ENCODE data around the gene NFIC.
A peak's percentile ranks its signal among the peaks of the same experiment; 100 is the strongest.
"Not testable (repeated sequence)": the region's sequence is repeated elsewhere in the genome, so short reads cannot be mapped to it uniquely, and the experiment has no call there.

Gene NFIC

DNA sequence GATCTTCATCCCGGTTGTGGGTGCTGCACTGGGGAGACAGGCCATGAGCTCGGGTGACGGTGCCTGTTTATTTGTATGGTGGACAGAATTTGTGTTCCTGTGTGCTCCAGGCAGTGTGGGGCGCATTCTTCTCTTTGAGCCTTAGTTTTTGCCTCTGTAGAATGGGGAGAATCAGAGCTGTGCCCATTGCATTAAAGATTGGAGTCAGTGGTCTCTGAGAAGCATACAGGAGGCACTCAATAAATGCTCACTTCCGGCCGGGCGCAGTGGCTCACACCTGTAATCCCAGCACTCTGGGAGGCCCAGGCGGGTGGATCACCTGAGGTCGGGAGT is 23.0 kb downstream of the NFIC start:
- Histone ChIP-seq H3K27me3 (ENCODE audit: control insufficient read depth in 1 of 2, insufficient read depth in 2 of 2, low read length in 2 of 2) (no peaks in the 10 kb centered on the region), H3K27ac (ENCODE audit: low read length) (peak overlapping the region; percentile 90), H3K36me3 (ENCODE audit: control insufficient read depth in 2 of 2, insufficient read depth in 2 of 2, low read length in 2 of 2) (peaks cover 0 to 2% of the 10 kb centered on the region in 2 donors), H3K4me3 (ENCODE audit: low read length in 2 of 2) (no peak overlapping the region), H3K4me1 (ENCODE audit: control insufficient read depth, insufficient read depth, low read length) (peaks cover 70% of the 10 kb centered on the region), H3K9me3 (ENCODE audit: control insufficient read depth in 2 of 2, low read length in 2 of 2) (no peaks in the 10 kb centered on the region), H3K9ac (ENCODE audit: low read length in 2 of 2) (no peak overlapping the region)

DNA sequence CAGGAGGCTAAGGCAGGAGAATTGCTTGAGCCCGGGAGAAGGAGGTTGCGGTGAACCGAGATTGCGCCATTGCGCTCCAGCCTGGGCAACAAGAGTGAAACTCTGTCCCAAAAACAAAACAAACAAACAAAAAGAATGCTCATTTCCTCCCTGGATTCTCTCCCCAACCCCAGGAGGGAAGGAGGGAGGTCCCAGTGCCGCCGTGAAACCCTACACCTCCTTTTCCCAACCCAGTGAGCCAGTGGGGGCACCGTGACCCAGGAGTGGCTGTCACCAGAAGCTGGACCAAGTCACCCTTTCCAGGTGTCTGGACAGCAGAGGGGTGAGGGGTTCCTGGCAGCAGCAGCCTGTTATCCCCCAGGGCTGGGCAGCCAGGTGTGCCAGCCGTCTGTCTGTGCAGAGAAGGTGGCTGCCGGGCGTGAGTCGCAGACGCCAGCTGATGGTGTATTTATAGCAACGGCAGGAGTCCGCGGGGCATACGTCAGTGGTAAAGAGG is 23.5 kb downstream of the NFIC start:
- H3K9me3 ChIP-seq (ENCODE audit: control insufficient read depth in 2 of 2, low read length in 2 of 2): no peaks in the 10 kb centered on the region
- H3K4me1 ChIP-seq (ENCODE audit: control insufficient read depth, insufficient read depth, low read length): peaks cover 70% of the 10 kb centered on the region
- peak overlapping the region; percentile 2 to 22 for H3K9ac ChIP-seq (ENCODE audit: low read length in 2 of 2)
- peak overlapping the region; percentile 40 to 54 for H3K4me3 ChIP-seq (ENCODE audit: low read length in 2 of 2)
- H3K36me3 ChIP-seq (ENCODE audit: control insufficient read depth in 2 of 2, insufficient read depth in 2 of 2, low read length in 2 of 2): peaks cover 0 to 2% of the 10 kb centered on the region in 2 donors
- H3K27ac ChIP-seq (ENCODE audit: low read length): peak overlapping the region; percentile 90
- no peaks in the 10 kb centered on the region for H3K27me3 ChIP-seq (ENCODE audit: control insufficient read depth in 1 of 2, insufficient read depth in 2 of 2, low read length in 2 of 2)

DNA sequence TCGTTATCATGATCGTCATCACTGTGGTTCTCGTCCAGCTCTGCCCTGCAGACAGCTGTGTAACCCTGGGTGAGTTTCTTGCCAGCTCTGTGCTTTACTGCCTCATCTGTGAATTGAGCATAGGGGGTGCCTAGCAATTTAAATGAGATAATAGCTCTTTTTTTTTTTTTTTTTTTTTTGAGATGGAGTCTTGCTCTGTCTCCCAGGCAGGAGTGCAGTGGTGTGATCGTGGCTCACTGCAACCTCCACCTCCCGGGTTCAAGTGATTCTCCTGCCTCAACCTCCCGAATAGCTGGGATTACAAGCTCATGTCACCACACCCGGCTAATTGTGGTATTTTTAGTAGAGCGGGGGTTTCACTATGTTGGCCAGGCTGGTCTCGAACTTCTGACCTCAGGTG is 25.5 kb downstream of the NFIC start:
- not testable (repeated sequence) for H3K9ac ChIP-seq (ENCODE audit: low read length in 2 of 2)

DNA sequence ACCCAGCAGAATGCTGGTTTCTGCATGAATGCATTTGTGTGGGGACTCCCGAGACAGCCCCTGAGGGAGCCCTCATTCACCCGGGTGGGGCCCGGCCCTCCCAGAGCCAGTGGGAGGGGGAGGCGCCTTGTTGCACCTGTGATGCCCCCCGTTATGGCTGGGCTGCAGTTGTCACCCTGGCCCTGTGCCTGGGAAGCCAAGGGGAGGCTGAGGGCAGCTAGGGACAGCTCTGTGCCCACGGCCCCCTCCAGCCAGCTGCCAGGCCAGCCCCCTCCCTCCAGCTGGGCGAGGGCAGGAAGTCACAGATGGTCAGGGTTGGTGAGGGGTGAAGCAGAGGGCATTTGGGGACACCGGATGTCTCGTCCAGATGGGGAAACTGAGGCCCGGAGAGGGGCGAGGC is 26.1 kb downstream of the NFIC start:
- Histone ChIP-seq H3K27ac (ENCODE audit: low read length) (no peak overlapping the region), H3K9me3 (ENCODE audit: control insufficient read depth in 2 of 2, low read length in 2 of 2) (no peaks in the 10 kb centered on the region), H3K4me3 (ENCODE audit: low read length in 2 of 2) (no peak overlapping the region), H3K27me3 (ENCODE audit: control insufficient read depth in 1 of 2, insufficient read depth in 2 of 2, low read length in 2 of 2) (no peaks in the 10 kb centered on the region), H3K4me1 (ENCODE audit: control insufficient read depth, insufficient read depth, low read length) (peaks cover 55% of the 10 kb centered on the region), H3K9ac (ENCODE audit: low read length in 2 of 2) (no peak overlapping the region), H3K36me3 (ENCODE audit: control insufficient read depth in 2 of 2, insufficient read depth in 2 of 2, low read length in 2 of 2) (peaks cover 0 to 2% of the 10 kb centered on the region in 2 donors)

More for the DNA sequence above, 25.5 kb downstream of the NFIC start:
- H3K27me3 ChIP-seq (ENCODE audit: control insufficient read depth in 1 of 2, insufficient read depth in 2 of 2, low read length in 2 of 2); H3K9me3 ChIP-seq (ENCODE audit: control insufficient read depth in 2 of 2, low read length in 2 of 2); H3K4me3 ChIP-seq (ENCODE audit: low read length in 2 of 2); H3K27ac ChIP-seq (ENCODE audit: low read length); H3K36me3 ChIP-seq (ENCODE audit: control insufficient read depth in 2 of 2, insufficient read depth in 2 of 2, low read length in 2 of 2): not testable (repeated sequence)
- H3K4me1 ChIP-seq (ENCODE audit: control insufficient read depth, insufficient read depth, low read length): peaks cover 55% of the 10 kb centered on the region

DNA sequence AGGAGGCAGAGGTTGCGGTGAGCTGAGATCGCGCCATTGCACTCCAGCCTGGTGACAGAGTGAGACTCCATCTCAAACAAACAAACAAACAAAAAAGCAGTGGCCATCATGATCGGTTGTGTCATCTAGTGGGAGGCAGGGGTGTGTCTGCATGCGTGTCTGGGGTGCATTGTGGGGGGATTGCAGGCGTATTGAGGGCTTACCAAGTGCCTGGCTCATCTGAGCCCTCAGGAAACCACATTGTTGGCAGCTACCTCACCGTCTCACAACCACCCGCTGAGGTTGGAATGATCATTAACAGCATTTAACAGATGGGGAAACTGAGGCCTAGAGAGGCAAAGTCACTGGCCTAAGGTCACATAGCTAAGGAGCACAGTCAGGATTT is 30.5 kb downstream of the NFIC start:
- no peaks in the 10 kb centered on the region for H3K27me3 ChIP-seq (ENCODE audit: control insufficient read depth in 1 of 2, insufficient read depth in 2 of 2, low read length in 2 of 2)
- no peaks in the 10 kb centered on the region for H3K9me3 ChIP-seq (ENCODE audit: control insufficient read depth in 2 of 2, low read length in 2 of 2)
- H3K9ac ChIP-seq (ENCODE audit: low read length in 2 of 2): peak overlapping the region; percentile 93 to 95
- H3K27ac ChIP-seq (ENCODE audit: low read length): peak overlapping the region; percentile 99
- peaks cover 60% of the 10 kb centered on the region for H3K4me1 ChIP-seq (ENCODE audit: control insufficient read depth, insufficient read depth, low read length)
- peak overlapping the region in 1 of 2 donors; percentile 77 for H3K4me3 ChIP-seq (ENCODE audit: low read length in 2 of 2)
- H3K36me3 ChIP-seq (ENCODE audit: control insufficient read depth in 2 of 2, insufficient read depth in 2 of 2, low read length in 2 of 2): no peaks in the 10 kb centered on the region

- Histone ChIP-seq H3K4me3 (ENCODE audit: low read length in 2 of 2) (peak overlapping the region; percentile 67 to 77), H3K36me3 (ENCODE audit: control insufficient read depth in 2 of 2, insufficient read depth in 2 of 2, low read length in 2 of 2) (no peaks in the 10 kb centered on the region), H3K9ac (ENCODE audit: low read length in 2 of 2) (peak overlapping the region; percentile 93 to 95), H3K9me3 (ENCODE audit: control insufficient read depth in 2 of 2, low read length in 2 of 2) (no peaks in the 10 kb centered on the region), H3K4me1 (ENCODE audit: control insufficient read depth, insufficient read depth, low read length) (peaks cover 60% of the 10 kb centered on the region), H3K27me3 (ENCODE audit: control insufficient read depth in 1 of 2, insufficient read depth in 2 of 2, low read length in 2 of 2) (no peaks in the 10 kb centered on the region), H3K27ac (ENCODE audit: low read length) (peak overlapping the region; percentile 99)
Observed at GRCh38 chr19:3397266-3398022, 31.1 kb downstream of the NFIC start.

DNA sequence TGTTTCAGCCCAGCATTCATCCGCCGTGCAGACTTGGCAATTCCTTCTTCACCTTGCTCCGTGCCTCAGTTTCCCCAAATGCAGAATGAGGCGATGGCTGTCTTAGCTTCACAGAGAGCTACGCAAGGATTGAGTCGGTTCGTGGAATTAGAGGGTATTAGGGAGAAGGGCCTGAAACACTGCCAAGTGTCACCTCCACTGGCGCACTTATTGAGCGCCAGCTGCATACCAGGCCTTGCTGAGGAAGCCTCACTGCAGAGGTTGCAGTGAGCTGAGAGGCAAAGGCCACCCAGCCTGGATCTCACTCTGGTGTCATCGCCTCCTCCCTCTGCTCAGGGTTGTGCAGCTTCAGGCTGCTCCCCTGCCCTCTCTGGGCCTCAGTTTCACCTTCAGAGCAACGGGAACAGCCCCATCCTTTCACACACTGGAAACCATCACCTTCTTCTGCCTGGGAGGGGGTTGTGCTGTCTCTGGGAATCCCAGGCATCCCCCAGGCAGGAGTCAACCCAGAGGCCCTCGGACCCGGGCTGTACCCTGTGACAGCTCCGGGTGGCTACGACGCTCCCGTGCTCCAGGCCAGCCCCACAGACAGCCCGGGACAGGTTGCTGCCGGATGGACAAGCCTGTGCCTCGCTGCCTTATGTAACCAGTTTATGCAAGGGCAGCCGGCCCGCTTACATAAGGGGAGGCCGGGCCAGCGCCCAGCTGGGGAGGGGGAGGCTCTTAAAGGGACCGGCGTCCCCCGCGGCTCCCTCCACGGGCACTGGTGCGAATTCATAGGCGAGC is 31.9 kb downstream of the NFIC start:
- Histone ChIP-seq H3K4me3 (ENCODE audit: low read length in 2 of 2) (peak overlapping the region; percentile 67 to 77), H3K27ac (ENCODE audit: low read length) (peak overlapping the region; percentile 99), H3K27me3 (ENCODE audit: control insufficient read depth in 1 of 2, insufficient read depth in 2 of 2, low read length in 2 of 2) (no peaks in the 10 kb centered on the region), H3K9ac (ENCODE audit: low read length in 2 of 2) (peak overlapping the region; percentile 93 to 95), H3K36me3 (ENCODE audit: control insufficient read depth in 2 of 2, insufficient read depth in 2 of 2, low read length in 2 of 2) (peaks cover 0 to 2% of the 10 kb centered on the region in 2 donors), H3K4me1 (ENCODE audit: control insufficient read depth, insufficient read depth, low read length) (peaks cover 62% of the 10 kb centered on the region), H3K9me3 (ENCODE audit: control insufficient read depth in 2 of 2, low read length in 2 of 2) (no peaks in the 10 kb centered on the region)

DNA sequence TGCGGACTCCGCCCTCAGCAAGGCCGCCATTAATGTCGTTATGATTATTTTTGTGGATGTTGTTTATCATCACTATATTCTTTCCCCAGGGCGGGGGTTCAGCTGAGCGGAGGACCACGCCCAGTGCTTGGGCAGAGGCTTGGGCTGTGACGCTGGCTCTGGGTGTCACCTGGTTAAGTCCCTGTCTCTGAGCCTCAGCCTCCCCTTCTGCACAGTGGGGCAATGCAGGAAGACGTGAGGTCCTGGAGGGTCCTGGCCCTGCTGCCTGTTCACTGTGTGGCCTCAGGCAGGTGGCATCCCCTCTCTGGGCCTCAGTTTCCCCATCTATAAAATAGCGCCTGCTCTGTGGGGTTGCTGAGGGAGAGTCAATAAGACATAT is 32.5 kb downstream of the NFIC start:
- H3K4me1 ChIP-seq (ENCODE audit: control insufficient read depth, insufficient read depth, low read length): peaks cover 65% of the 10 kb centered on the region
- peak overlapping the region; percentile 66 to 95 for H3K9ac ChIP-seq (ENCODE audit: low read length in 2 of 2)
- peak overlapping the region; percentile 54 to 77 for H3K4me3 ChIP-seq (ENCODE audit: low read length in 2 of 2)

DNA sequence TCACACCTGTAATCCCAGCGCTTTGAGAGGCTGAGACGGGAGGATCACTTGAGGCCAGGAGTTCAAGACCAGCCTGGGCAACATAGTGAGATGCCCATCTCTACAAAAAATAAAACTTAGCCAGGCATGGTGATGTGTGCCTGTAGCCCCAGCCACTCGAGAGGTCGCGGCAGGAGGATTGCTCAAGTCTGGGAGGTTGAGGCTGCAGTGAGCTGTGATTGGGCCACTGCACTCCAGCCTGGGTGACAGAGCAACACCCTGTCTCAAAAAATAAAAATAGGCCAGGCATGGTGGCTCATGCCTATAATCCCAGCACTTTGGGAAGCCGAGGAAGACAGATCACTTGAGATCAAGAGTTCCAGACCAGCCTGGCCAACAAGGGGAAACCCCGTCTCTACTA is 32.9 kb downstream of the NFIC start:
- peak overlapping the region; percentile 99 for H3K27ac ChIP-seq (ENCODE audit: low read length)
- H3K36me3 ChIP-seq (ENCODE audit: control insufficient read depth in 2 of 2, insufficient read depth in 2 of 2, low read length in 2 of 2); H3K9me3 ChIP-seq (ENCODE audit: control insufficient read depth in 2 of 2, low read length in 2 of 2); H3K27me3 ChIP-seq (ENCODE audit: control insufficient read depth in 1 of 2, insufficient read depth in 2 of 2, low read length in 2 of 2): not testable (repeated sequence)
- H3K4me1 ChIP-seq (ENCODE audit: control insufficient read depth, insufficient read depth, low read length): peaks cover 67% of the 10 kb centered on the region
- H3K4me3 ChIP-seq (ENCODE audit: low read length in 2 of 2): peak overlapping the region; percentile 54 to 77
- peak overlapping the region in 1 of 2 donors; percentile 95 for H3K9ac ChIP-seq (ENCODE audit: low read length in 2 of 2)

More for the DNA sequence above, 32.5 kb downstream of the NFIC start:
- H3K27ac ChIP-seq (ENCODE audit: low read length): peak overlapping the region; percentile 99
- H3K9me3 ChIP-seq (ENCODE audit: control insufficient read depth in 2 of 2, low read length in 2 of 2): no peaks in the 10 kb centered on the region
- H3K27me3 ChIP-seq (ENCODE audit: control insufficient read depth in 1 of 2, insufficient read depth in 2 of 2, low read length in 2 of 2): no peaks in the 10 kb centered on the region
- H3K36me3 ChIP-seq (ENCODE audit: control insufficient read depth in 2 of 2, insufficient read depth in 2 of 2, low read length in 2 of 2): peaks cover 0 to 2% of the 10 kb centered on the region in 2 donors

GRCh38 chr19:3401004-3401768 is 34.8 kb downstream of the NFIC start:
- H3K4me3 ChIP-seq (ENCODE audit: low read length in 2 of 2): peak overlapping the region in 1 of 2 donors; percentile 22
- peak overlapping the region; percentile 75 for H3K27ac ChIP-seq (ENCODE audit: low read length)
- peaks cover 0 to 2% of the 10 kb centered on the region in 2 donors for H3K36me3 ChIP-seq (ENCODE audit: control insufficient read depth in 2 of 2, insufficient read depth in 2 of 2, low read length in 2 of 2)
- no peak overlapping the region for H3K9ac ChIP-seq (ENCODE audit: low read length in 2 of 2)
- H3K4me1 ChIP-seq (ENCODE audit: control insufficient read depth, insufficient read depth, low read length): peaks cover 77% of the 10 kb centered on the region
- no peaks in the 10 kb centered on the region for H3K27me3 ChIP-seq (ENCODE audit: control insufficient read depth in 1 of 2, insufficient read depth in 2 of 2, low read length in 2 of 2)
- H3K9me3 ChIP-seq (ENCODE audit: control insufficient read depth in 2 of 2, low read length in 2 of 2): no peaks in the 10 kb centered on the region
